Fibroblast of mammary gland (primary cell): ENCODE results near the gene SP6.

ENCODE experiments used
- DNase-seq: peaks from one replicate; pipeline ENCODE4 v3.0.0-alpha.2; 2010; ENCODE audit warnings: low read depth
- H3K4me3 ChIP-seq: 2 replicates; pipeline ENCODE4 v1.5.1; 2011; ENCODE audit warnings: low read depth, mild to moderate bottlenecking, low read length, moderate library complexity; ENCODE audit not compliant: control insufficient read depth
- TF ChIP-seq, protein P1 (sequence below): conservative IDR thresholded peaks from 2 replicates; pipeline ENCODE4 v1.5.1; 2011; ENCODE audit warnings: low read depth, low read length, inconsistent platforms; ENCODE audit not compliant: control insufficient read depth, insufficient read depth

Gene SP6

DNA sequence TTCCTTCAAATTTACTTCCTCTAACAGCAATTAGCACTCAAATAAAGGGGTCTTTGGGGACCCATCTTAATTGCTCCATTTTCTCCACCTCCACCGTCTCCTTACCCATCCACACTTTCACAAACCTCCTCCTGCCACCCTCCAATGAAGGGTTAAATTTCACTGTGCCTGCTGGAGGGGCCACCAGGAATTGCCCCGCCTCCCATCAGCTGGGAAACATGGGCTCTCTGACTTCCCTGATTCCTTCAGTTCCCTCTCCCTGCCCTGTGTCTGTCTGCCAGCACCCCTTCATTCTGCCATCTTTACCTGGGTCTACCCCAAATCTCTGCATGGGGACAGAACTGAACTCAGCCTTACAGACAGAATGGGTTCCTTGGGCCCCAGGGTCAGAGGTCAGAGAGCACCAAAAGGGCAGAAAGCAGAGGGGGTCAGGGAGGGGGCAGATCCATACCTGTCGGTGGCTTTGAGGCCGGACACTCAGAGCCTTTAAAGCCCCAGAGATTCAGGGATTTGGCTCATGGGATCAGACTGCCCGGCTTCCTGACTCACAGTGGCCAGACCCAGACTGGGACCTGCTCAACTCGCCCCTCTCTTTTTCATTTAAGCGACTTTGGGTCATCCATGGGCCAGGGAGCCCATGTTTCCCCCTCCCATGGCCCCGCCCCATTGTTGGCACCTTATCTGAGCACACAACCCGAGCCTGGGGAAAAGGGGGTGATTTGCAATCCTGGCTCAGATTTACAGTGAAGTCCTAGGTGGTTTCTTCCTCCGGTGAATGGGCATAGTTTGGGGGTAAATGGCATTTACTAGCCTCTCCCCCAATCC, 27.5 kb upstream of the SP6 start:
- H3K4me3 ChIP-seq: no peak overlapping the region
- DNase-seq: no peak
- TF ChIP-seq, protein P1, sequence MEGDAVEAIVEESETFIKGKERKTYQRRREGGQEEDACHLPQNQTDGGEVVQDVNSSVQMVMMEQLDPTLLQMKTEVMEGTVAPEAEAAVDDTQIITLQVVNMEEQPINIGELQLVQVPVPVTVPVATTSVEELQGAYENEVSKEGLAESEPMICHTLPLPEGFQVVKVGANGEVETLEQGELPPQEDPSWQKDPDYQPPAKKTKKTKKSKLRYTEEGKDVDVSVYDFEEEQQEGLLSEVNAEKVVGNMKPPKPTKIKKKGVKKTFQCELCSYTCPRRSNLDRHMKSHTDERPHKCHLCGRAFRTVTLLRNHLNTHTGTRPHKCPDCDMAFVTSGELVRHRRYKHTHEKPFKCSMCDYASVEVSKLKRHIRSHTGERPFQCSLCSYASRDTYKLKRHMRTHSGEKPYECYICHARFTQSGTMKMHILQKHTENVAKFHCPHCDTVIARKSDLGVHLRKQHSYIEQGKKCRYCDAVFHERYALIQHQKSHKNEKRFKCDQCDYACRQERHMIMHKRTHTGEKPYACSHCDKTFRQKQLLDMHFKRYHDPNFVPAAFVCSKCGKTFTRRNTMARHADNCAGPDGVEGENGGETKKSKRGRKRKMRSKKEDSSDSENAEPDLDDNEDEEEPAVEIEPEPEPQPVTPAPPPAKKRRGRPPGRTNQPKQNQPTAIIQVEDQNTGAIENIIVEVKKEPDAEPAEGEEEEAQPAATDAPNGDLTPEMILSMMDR: no peak

DNA sequence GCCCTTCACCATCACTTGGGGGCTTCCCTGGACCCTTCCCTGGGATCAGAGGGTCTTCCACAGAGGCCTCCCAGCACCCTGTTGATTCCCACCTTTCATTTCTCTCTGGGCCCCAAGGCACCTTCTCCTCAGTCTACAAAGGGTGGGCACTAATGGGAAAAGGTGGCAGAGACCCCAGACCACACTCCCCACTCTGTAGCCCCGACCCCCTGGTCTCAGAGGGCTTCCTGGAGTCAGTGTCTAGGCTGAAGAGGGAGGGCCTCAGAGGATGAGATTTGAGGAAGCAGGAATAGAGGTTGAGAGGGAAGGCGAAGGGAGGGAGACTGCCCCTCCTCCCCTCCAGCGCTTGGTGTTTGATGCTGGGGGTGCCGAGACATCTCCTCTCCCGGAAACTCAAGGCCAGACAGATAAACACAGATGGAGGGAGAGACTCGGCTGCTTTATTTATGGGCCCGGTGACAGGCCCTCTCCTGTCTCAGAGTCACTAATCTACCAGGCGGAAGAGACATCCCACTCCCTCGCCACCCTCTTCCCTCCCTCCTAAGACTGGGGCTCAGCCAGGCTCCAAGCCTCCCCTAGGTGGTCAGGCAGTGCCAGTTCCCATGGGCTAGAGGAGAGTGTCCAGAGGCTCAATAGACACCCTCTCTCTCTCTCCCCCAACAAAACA, 26.5 kb upstream of the SP6 start:
- no peak for DNase-seq
- TF ChIP-seq, protein P1: no peak

DNA sequence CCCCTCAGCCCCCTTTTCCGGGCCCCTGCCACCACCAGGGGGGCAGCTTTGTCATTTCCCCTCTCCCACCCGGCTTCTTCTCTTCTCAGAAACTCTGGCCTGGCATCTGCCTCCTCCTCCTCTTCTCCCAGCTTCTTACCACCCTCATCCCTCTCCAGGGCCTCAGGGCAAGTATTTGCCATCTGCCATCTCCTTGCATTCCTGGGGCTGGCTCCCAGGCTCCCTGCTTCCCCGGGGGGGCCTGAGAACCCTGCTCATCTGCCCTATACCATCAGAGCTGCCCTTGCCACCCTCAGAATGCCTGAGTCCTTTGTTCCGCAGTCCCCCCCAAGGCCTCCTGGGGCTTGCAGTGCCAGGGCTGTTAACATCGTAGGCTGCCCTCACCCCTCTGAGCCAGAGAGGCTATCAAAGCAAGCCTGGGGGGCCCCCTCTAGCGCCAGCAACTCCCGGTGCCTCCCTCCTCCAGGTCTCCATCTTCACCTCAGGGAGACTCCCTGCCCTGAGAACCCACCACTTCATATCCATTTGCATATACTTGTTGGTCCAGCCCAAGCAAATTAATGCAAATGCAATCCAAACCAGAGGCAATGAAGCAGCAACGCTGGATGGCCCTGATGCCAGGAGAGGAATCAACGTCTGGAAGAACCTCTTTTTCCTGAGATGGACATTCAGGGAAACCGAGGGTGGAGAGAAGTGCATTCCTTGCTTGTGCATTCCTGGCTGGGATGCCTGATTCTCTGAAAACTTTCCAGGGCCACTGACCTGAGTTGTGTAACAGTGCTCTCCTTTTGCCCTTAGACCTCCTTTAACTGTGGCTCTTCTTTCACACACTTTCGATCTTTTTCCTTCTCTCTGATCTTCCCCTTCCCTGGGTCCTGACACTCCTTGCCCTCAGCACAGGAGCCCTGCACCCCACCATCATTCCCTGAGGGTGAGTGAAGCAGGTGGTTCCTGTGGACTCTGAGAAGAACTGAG, 24.3 kb upstream of the SP6 start:
- TF ChIP-seq, protein P1: no peak
- no peak for DNase-seq
- H3K4me3 ChIP-seq: no peak overlapping the region

More for the DNA sequence above, 26.5 kb upstream of the SP6 start:
- H3K4me3 ChIP-seq: no peak overlapping the region

DNA sequence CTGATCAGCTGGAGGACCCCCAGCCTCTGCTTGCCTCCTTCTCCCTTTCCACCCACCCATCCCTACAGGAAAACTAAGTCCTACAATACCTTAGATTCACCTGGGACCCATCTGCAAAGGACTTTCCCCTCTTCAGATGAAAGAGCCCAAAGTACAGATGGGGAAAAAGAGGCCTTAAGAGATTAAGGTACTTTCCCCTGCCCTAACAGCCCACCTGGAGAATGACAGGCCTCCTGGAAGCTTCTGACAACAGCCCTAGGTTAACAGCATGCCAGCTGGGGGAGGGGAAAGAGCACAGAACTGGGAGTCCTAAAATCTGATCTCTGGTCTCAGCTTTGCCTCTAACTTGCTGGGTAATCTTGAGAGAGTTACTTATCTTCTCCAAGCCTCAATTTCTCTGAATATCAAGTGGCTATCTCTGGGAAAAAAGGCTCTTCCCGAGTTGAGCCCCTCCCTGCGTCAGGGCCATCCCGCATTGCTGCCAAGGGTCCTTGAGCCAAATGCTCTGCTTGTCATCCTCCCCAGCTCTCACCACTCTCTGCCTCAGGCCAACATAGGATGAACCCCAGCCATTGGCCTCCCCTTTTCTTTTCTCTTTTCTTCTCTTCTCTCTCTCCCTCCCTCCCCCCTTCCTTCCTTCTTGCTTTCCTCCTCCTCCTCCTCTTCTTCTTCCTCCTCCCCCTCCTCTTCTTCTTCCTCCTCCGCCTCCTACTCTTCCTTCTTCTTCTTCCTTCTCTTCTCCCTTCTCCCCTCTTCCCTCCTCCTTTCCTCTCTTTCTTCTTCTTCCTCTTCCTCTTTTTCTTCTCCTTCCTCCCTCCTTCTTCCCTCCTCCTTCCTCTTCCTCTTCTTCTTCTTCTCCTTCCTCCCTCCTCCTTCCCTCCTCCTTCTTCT, 22.5 kb upstream of the SP6 start:
- TF ChIP-seq, protein P1: no peak
- no peak overlapping the region for H3K4me3 ChIP-seq
- DNase-seq: no peak

DNA sequence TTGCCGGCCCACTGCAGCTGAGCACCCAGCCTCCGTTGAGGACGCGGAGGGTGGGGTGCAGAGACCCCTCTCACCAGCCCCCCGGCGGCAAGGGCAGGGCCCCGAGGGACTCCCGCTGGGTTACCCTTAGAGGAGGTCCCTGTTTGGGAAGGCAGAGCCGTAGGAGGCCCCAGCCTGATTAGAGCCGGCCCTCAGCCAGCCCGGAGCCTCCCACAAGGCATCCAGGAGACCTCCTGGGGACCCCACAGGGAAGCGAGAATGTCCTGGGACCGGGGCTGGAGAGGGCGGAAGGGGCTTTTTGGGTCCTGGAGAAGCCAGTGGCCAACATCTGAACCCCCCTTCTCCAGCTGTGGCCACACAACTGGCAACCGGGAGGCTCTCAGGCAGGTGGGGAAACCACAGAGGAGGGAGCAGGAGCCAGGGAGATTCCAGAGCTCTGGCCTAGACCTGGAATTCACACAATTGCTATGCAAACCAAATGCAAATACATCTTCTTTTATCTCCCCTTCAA, 21.7 kb upstream of the SP6 start:
- H3K4me3 ChIP-seq: no peak overlapping the region
- DNase-seq: no peak
- TF ChIP-seq, protein P1: no peak
